Psoas muscle (tissue), 8 donors: Measurements from ENCODE around the gene GAPDHS. TPM values are rescaled to one million over a fixed set of nuclear protein-coding genes. Genes with fewer than 3 reads are reported as not detected.

Experiments
- ATAC-seq, 4 donors: fragments of 200-7000 bp; cut with Tn5 transposase; one replicate each; pipeline ENCODE4 v1.9.1; 2020; ENCODE audit warnings: moderate library complexity in 3 of 4, mild to moderate bottlenecking in 2 of 4
- DNase-seq, 2 donors: peaks; one replicate each; pipeline ENCODE4 v3.0.0-alpha.2; 2020
- H3K27ac ChIP-seq: fragments of 200-600 bp; one replicate; pipeline ENCODE4 v1.8.0; 2022
- H3K27me3 ChIP-seq, 3 donors: fragments of 200-600 bp in 1 of 3; one replicate each; pipeline versions ENCODE4 v1.6.1 to v1.8.0; 2013 to 2022; ENCODE audit warnings: low read length in 2 of 3, mild to moderate bottlenecking in 2 of 3, moderate library complexity in 1 of 3; ENCODE audit not compliant: insufficient read depth in 3 of 3
- H3K36me3 ChIP-seq, 2 donors: fragments of 200-600 bp in 1 of 2; one replicate each; pipeline versions ENCODE4 v1.6.1 to v1.8.0; 2013 to 2022; ENCODE audit warnings: low read depth in 1 of 2, mild to moderate bottlenecking in 1 of 2, moderate library complexity in 1 of 2; ENCODE audit not compliant: insufficient read depth in 1 of 2
- H3K4me1 ChIP-seq: fragments of 200-600 bp; one replicate; pipeline ENCODE4 v1.8.0; 2022
- H3K4me3 ChIP-seq: fragments of 200-600 bp; one replicate; pipeline ENCODE4 v1.8.0; 2022; ENCODE audit warnings: mild to moderate bottlenecking
- H3K9me3 ChIP-seq: fragments of 200-600 bp; one replicate; pipeline ENCODE4 v1.8.0; 2022
- WGBS, 3 donors: extraction: QIAGEN DNeasy Blood & Tissue Kit; methylation state at CpG; one replicate each; pipeline versions ENCODE4 v1.1.6 to v1.1.7; 2013; 5-methylcytosine and 5-hydroxymethylcytosine counted together
- intact Hi-C, 2 donors: fragments of 100-400 bp; cut with DNase I; formaldehyde crosslinking; loops; one replicate each; pipeline versions ENCODE4 v1.11.0 to v1.14.2; 2022
- polyA plus RNA-seq, 3 donors: library from polyadenylated mRNA; stranded (reverse); fragments of 200-250 nt; gene quantifications; one replicate each; pipeline ENCODE4 v1.2.3, GENCODE V29; 2013
- total RNA-seq, 4 donors: library from RNA; stranded (reverse); fragmentation: NEBNext Ultra II Directional in 2 of 4; extraction: Animal tissue kit (Norgen Biotek cat#: 25700) in 2 of 4; gene quantifications; one replicate each; pipeline versions ENCODE4 v1.2.1 to v1.2.4, GENCODE V29; 2021 to 2023
- TF ChIP-seq, protein P1 (sequence below): fragments of 200-600 bp; IDR thresholded peaks from one replicate; pipeline ENCODE4 v1.8.0; 2022; ENCODE audit warnings: antibody characterized with exemption
- donor health status: healthy with polysubstance abuse.
- donor health status: DM: no; HTN: no; CAD: no; lungs with moderate emphysema.
- donor health status: Bipolar disorder and iron deficiency.
- donor health status: healthy.
- donor health status: DM: yes; HTN: yes; CAD: no.
- donor health status: DM: no; HTN: no; CAD: no.
- donor health status: DM: no; HTN: no; CAD: no.
- donor health status: DM: yes; HTN: yes; CAD: no.

GAPDHS gene
- total and polyA plus RNA-seq, 7 donors: not detected

DNA sequence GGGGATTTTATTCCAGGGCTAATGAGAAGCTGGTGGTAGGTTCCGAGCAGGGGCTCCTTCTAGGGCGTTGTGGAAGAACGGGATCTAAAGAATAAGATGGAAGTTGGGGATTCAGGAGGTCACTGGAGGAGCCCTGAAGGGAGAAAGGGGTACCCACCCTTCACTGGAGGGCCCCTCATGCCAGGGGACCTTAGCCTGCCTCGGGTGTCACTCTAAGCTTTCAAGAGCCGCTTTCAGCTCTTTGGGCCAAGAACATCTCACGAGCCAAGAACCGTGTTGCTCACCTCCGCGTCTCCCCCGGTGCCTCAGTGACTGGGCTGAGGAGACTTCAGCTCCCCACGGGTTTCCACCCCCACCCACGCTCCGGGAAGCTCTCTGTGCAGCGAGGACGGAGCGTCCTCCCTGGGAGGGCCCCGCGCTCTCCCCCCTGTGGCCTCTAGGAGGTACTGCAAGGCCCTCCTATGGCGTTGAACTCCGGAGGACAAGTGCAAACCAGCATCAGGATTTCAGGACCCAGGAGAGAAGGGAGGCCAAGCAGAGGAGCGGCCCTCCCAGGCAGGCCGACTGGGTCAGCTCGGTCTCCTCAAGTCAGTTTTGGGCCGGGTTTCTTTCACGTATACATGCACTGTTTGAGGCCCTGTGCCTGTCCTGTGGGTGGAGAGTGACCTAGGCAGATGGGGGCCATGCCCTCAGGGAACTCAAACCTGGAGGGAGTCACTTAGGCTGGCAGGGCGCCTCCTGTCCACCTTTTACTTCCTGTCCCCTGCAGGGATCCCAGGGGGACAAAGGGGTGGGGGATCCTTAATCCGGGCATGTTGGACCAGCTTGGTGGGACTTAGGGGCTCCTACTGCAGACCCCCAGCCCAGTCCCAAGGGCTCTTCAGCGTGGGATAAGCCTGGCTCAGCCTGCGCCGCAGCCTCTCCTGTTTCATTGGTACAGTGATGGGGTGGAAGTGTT is 37.9 kb upstream of the GAPDHS start:
- Histone ChIP-seq H3K4me1 (peaks cover 3% of the 10 kb centered on the region), H3K4me3 (no peak overlapping the region), H3K27ac (no peak overlapping the region), H3K9me3 (no peaks in the 10 kb centered on the region), H3K27me3 (peaks cover 0 to 4% (median 0%) of the 10 kb centered on the region in 3 donors), H3K36me3 (no peaks in the 10 kb centered on the region)
- ATAC-seq: peak; percentile 79 to 91 (median 85)
- DNase-seq: peak; percentile 57 to 78
- WGBS, 3 donors: 22 to 25% (median 23%) methylated on average over 29 to 30 of the region's 30 CpGs
- intact Hi-C loops: loop anchor here (2.0 to 10.0 kb wide), 3 partner anchors 141 to 221 kb away; partner anchors contain the start of gene FFAR3 (in 1 of the 2)
- TF ChIP-seq, protein P1, sequence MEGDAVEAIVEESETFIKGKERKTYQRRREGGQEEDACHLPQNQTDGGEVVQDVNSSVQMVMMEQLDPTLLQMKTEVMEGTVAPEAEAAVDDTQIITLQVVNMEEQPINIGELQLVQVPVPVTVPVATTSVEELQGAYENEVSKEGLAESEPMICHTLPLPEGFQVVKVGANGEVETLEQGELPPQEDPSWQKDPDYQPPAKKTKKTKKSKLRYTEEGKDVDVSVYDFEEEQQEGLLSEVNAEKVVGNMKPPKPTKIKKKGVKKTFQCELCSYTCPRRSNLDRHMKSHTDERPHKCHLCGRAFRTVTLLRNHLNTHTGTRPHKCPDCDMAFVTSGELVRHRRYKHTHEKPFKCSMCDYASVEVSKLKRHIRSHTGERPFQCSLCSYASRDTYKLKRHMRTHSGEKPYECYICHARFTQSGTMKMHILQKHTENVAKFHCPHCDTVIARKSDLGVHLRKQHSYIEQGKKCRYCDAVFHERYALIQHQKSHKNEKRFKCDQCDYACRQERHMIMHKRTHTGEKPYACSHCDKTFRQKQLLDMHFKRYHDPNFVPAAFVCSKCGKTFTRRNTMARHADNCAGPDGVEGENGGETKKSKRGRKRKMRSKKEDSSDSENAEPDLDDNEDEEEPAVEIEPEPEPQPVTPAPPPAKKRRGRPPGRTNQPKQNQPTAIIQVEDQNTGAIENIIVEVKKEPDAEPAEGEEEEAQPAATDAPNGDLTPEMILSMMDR: peak; percentile 89

DNA sequence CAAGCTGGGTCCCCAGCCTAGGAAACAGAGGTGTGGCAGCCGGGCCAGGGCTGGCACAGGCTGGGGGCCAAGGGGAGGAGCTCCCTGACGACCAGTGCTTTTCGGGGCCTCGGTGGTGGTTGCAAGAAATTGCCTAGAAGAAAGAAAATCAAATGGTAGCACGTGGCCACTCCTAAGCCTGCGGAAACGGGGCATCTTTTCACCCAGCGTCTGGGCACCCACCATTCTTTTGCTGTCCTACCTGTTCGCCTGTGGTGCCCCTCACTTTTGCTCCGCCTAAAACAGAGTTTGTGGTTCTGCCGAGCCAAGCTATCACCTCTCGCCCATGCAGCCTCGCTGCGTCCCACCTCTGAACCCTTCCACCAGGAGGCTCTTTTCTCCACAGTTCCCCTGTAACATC is 35.9 kb upstream of the GAPDHS start:
- TF ChIP-seq, protein P1: no peak
- H3K27me3 ChIP-seq: peaks cover 0 to 2% (median 0%) of the 10 kb centered on the region in 3 donors
- H3K9me3 ChIP-seq: no peaks in the 10 kb centered on the region
- DNase-seq (no peak), ATAC-seq (no peak)
- WGBS, 3 donors: 57 to 72% (median 60%) methylated on average over 13 to 14 of the region's 14 CpGs
- no peaks in the 10 kb centered on the region for H3K36me3 ChIP-seq
- no peak overlapping the region for H3K27ac ChIP-seq
- H3K4me1 ChIP-seq: peaks cover 3% of the 10 kb centered on the region
- no peak overlapping the region for H3K4me3 ChIP-seq
- intact Hi-C loops: loop anchor here (10.0 kb wide), 2 partner anchors 143 to 223 kb away; partner anchors contain the start of gene FFAR3 (in 1 of the 2)

DNA sequence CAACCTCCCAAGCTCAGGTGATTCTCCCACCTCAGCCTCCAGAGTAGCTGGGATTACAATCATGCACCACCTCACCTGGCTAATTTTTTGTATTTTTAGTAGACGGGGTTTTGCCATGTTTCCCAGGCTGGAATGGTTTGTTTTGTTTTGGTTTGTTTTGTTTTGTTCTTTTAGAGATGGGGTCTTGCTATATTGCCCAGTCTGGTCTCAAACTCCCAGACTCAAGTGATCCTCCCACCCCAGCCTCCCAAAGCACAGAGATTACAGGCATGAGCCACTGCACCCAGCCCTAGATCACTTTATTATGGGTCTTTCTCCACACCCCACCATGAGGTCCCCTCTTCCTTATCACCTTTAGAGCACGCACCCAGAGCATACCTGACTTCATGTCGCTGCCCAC is 35.0 kb upstream of the GAPDHS start:
- H3K4me3 ChIP-seq: no peak overlapping the region
- TF ChIP-seq, protein P1: no peak
- H3K27ac ChIP-seq: no peak overlapping the region
- intact Hi-C loops: loop anchor here (10.0 kb wide), 2 partner anchors 143 to 223 kb away; partner anchors contain the start of gene FFAR3 (in 1 of the 2)
- peaks cover 0 to 7% (median 0%) of the 10 kb centered on the region in 3 donors for H3K27me3 ChIP-seq
- peaks cover 3% of the 10 kb centered on the region for H3K4me1 ChIP-seq
- no peak for ATAC-seq
- WGBS, 3 donors: 76 to 91% (median 87%) methylated on average over 3 of the region's 3 CpGs
- H3K36me3 ChIP-seq: no peaks in the 10 kb centered on the region
- H3K9me3 ChIP-seq: no peaks in the 10 kb centered on the region
- no peak for DNase-seq

DNA sequence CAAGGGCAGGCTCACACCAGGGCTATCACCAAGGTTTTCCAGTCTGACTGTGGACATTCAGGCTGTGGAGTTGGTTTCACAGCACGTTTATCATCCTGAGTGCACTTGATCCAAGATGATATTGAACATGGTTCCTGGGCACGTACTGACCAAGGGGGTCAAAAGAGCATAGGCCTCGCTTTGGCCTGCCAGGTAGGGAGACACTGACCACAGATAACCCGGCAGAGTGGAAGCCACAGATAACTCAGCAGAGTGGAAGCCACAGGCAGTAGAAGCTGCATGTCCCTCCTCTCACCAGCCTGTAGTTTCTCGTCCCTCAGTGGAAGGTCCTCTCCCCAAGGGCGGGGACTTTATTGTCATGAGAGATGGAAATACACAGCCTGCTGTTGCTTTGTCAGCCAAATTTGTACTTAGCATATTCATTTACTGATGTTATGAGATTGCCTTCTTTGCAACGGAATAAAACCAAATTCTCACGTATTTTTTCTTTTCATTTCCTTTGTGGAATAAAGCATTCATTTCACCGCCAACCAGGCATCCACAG is 34.2 kb upstream of the GAPDHS start:
- Histone ChIP-seq H3K4me1 (peaks cover 3% of the 10 kb centered on the region), H3K36me3 (no peaks in the 10 kb centered on the region), H3K4me3 (no peak overlapping the region), H3K27ac (no peak overlapping the region), H3K9me3 (no peaks in the 10 kb centered on the region), H3K27me3 (peaks cover 0 to 7% (median 0%) of the 10 kb centered on the region in 3 donors)
- TF ChIP-seq, protein P1: no peak
- intact Hi-C loops: loop anchor here (10.0 kb wide), 2 partner anchors 144 to 224 kb away; partner anchors contain the start of gene FFAR3 (in 1 of the 2)
- ATAC-seq (no peak), DNase-seq (peak in 1 of 2 donors; percentile 8)
- WGBS, 3 donors: 72 to 76% (median 76%) methylated on average over 9 of the region's 9 CpGs
